ENCODE data around the gene ATP2C1. TPM values are rescaled to one million over a fixed set of nuclear protein-coding genes. Genes with fewer than 3 reads are reported as not detected.

Gene ATP2C1
- total RNA-seq, 4 donors from 2014 or later = 53.0 to 63.7 (median 60.2) TPM

- intact Hi-C loops (cut with DNase I; ENCODE audit: low total_unique reads) = no loop called here
- no peak overlapping the region for H3K4me3 ChIP-seq (ENCODE audit: low read depth, poor library complexity, severe bottlenecking)
- no peak for DNase-seq (ENCODE audit: low spot score in 2 of 2)
- TF ChIP-seq POLR2A (IDR thresholded peaks at IDR 0.05) = no peak
- TF ChIP-seq CTCF (IDR thresholded peaks at IDR 0.05) = no peak
- WGBS, 2 donors = 74% methylated on average over 5 of the region's 5 CpGs
These were observed 2.0 kb downstream of the ATP2C1 start for GRCh38 chr3:130895690-130896488.

GRCh38 chr3:130897316-130897715 is 3.4 kb downstream of the ATP2C1 start:
- H3K4me3 ChIP-seq (ENCODE audit: low read depth, poor library complexity, severe bottlenecking) = no peak overlapping the region
- no peak for TF ChIP-seq POLR2A (IDR thresholded peaks at IDR 0.05)
- TF ChIP-seq CTCF (IDR thresholded peaks at IDR 0.05) = no peak
- 73% methylated on average over 2 of the region's 2 CpGs for WGBS, 2 donors
- intact Hi-C loops (cut with DNase I; ENCODE audit: low total_unique reads) = no loop called here
- no peak for DNase-seq (ENCODE audit: low spot score in 2 of 2)

- no peak for TF ChIP-seq CTCF (IDR thresholded peaks at IDR 0.05)
- no peak for TF ChIP-seq POLR2A (IDR thresholded peaks at IDR 0.05)
- no peak overlapping the region for H3K4me3 ChIP-seq (ENCODE audit: low read depth, poor library complexity, severe bottlenecking)
- DNase-seq (ENCODE audit: low spot score in 2 of 2) = no peak
- intact Hi-C loops (cut with DNase I; ENCODE audit: low total_unique reads) = no loop called here
These were observed 7.1 kb downstream of the ATP2C1 start for GRCh38 chr3:130900959-130901358.

- WGBS, 2 donors = 60 to 63% methylated on average over 6 of the region's 6 CpGs
- intact Hi-C loops (cut with DNase I; ENCODE audit: low total_unique reads) = no loop called here
- no peak for DNase-seq (ENCODE audit: low spot score in 2 of 2)
- no peak overlapping the region for H3K4me3 ChIP-seq (ENCODE audit: low read depth, poor library complexity, severe bottlenecking)
- TF ChIP-seq CTCF (IDR thresholded peaks at IDR 0.05) (no peak), POLR2A (IDR thresholded peaks at IDR 0.05) (no peak)
These were observed 7.8 kb downstream of the ATP2C1 start for GRCh38 chr3:130901463-130902204.

- no peak for DNase-seq (ENCODE audit: low spot score in 2 of 2)
- intact Hi-C loops (cut with DNase I; ENCODE audit: low total_unique reads) = no loop called here
- H3K4me3 ChIP-seq (ENCODE audit: low read depth, poor library complexity, severe bottlenecking) = no peak overlapping the region
- 88 to 100% methylated on average over 1 of the region's 1 CpG for WGBS, 2 donors
- TF ChIP-seq CTCF (IDR thresholded peaks at IDR 0.05) = no peak
- TF ChIP-seq POLR2A (IDR thresholded peaks at IDR 0.05) = no peak
These were observed 9.6 kb downstream of the ATP2C1 start for GRCh38 chr3:130903412-130903908.

Data from lower leg skin (tissue), 4 donors.